ENCODE data around the gene IER5L.

The IER5L gene

GRCh38 chr9:129156163-129156562 is 21.9 kb downstream of the IER5L start:
- Histone ChIP-seq H3K27me3 (ENCODE audit: low read depth, low read length) (no peaks in the 10 kb centered on the region), H3K4me3 (ENCODE audit: low read depth in 1 of 2, low read length in 2 of 2) (no peak overlapping the region), H3K36me3 (ENCODE audit: control insufficient read depth in 1 of 2, insufficient read depth in 2 of 2, low read length in 2 of 2) (peaks cover 3 to 30% of the 10 kb centered on the region in 2 donors), H3K27ac (ENCODE audit: low read length) (no peak overlapping the region), H3K9me3 (ENCODE audit: control insufficient read depth in 1 of 2, low read length in 2 of 2) (no peaks in the 10 kb centered on the region), H3K4me1 (ENCODE audit: control insufficient read depth in 1 of 2, insufficient read depth in 2 of 2, low read length in 2 of 2) (no peaks in the 10 kb centered on the region)

- Histone ChIP-seq H3K27ac (ENCODE audit: low read length) (no peak overlapping the region), H3K27me3 (ENCODE audit: low read depth, low read length) (no peaks in the 10 kb centered on the region), H3K4me1 (ENCODE audit: control insufficient read depth in 1 of 2, insufficient read depth in 2 of 2, low read length in 2 of 2) (no peaks in the 10 kb centered on the region), H3K36me3 (ENCODE audit: control insufficient read depth in 1 of 2, insufficient read depth in 2 of 2, low read length in 2 of 2) (peaks cover 4 to 30% of the 10 kb centered on the region in 2 donors), H3K9me3 (ENCODE audit: control insufficient read depth in 1 of 2, low read length in 2 of 2) (no peaks in the 10 kb centered on the region), H3K4me3 (ENCODE audit: low read depth in 1 of 2, low read length in 2 of 2) (no peak overlapping the region)
Observed at GRCh38 chr9:129154866-129155477, 23.1 kb downstream of the IER5L start.

- H3K27ac ChIP-seq (ENCODE audit: low read length): no peak overlapping the region
- H3K4me1 ChIP-seq (ENCODE audit: control insufficient read depth in 1 of 2, insufficient read depth in 2 of 2, low read length in 2 of 2): peaks cover 8 to 11% of the 10 kb centered on the region in 2 donors
- H3K9me3 ChIP-seq (ENCODE audit: control insufficient read depth in 1 of 2, low read length in 2 of 2): no peaks in the 10 kb centered on the region
- no peaks in the 10 kb centered on the region for H3K27me3 ChIP-seq (ENCODE audit: low read depth, low read length)
- H3K4me3 ChIP-seq (ENCODE audit: low read depth in 1 of 2, low read length in 2 of 2): no peak overlapping the region
- H3K36me3 ChIP-seq (ENCODE audit: control insufficient read depth in 1 of 2, insufficient read depth in 2 of 2, low read length in 2 of 2): peaks cover 14 to 39% of the 10 kb centered on the region in 2 donors
Observed at GRCh38 chr9:129151469-129151868, 26.6 kb downstream of the IER5L start.

GRCh38 chr9:129150672-129151211 is 27.3 kb downstream of the IER5L start:
- Histone ChIP-seq H3K27me3 (ENCODE audit: low read depth, low read length) (no peaks in the 10 kb centered on the region), H3K36me3 (ENCODE audit: control insufficient read depth in 1 of 2, insufficient read depth in 2 of 2, low read length in 2 of 2) (peaks cover 14 to 35% of the 10 kb centered on the region in 2 donors), H3K4me1 (ENCODE audit: control insufficient read depth in 1 of 2, insufficient read depth in 2 of 2, low read length in 2 of 2) (peaks cover 9 to 18% of the 10 kb centered on the region in 2 donors), H3K9me3 (ENCODE audit: control insufficient read depth in 1 of 2, low read length in 2 of 2) (no peaks in the 10 kb centered on the region), H3K27ac (ENCODE audit: low read length) (no peak overlapping the region), H3K4me3 (ENCODE audit: low read depth in 1 of 2, low read length in 2 of 2) (no peak overlapping the region)

- Histone ChIP-seq H3K36me3 (ENCODE audit: control insufficient read depth in 1 of 2, insufficient read depth in 2 of 2, low read length in 2 of 2) (peaks cover 16 to 28% of the 10 kb centered on the region in 2 donors), H3K27me3 (ENCODE audit: low read depth, low read length) (no peaks in the 10 kb centered on the region), H3K4me1 (ENCODE audit: control insufficient read depth in 1 of 2, insufficient read depth in 2 of 2, low read length in 2 of 2) (peaks cover 15 to 24% of the 10 kb centered on the region in 2 donors), H3K4me3 (ENCODE audit: low read depth in 1 of 2, low read length in 2 of 2) (no peak overlapping the region), H3K27ac (ENCODE audit: low read length) (no peak overlapping the region), H3K9me3 (ENCODE audit: control insufficient read depth in 1 of 2, low read length in 2 of 2) (no peaks in the 10 kb centered on the region)
Observed at GRCh38 chr9:129150122-129150521, 27.9 kb downstream of the IER5L start.

- Histone ChIP-seq H3K9me3 (ENCODE audit: control insufficient read depth in 1 of 2, low read length in 2 of 2) (no peaks in the 10 kb centered on the region), H3K27ac (ENCODE audit: low read length) (no peak overlapping the region), H3K27me3 (ENCODE audit: low read depth, low read length) (no peaks in the 10 kb centered on the region), H3K4me1 (ENCODE audit: control insufficient read depth in 1 of 2, insufficient read depth in 2 of 2, low read length in 2 of 2) (peaks cover 15 to 26% of the 10 kb centered on the region in 2 donors), H3K4me3 (ENCODE audit: low read depth in 1 of 2, low read length in 2 of 2) (no peak overlapping the region), H3K36me3 (ENCODE audit: control insufficient read depth in 1 of 2, insufficient read depth in 2 of 2, low read length in 2 of 2) (peaks cover 16 to 22% of the 10 kb centered on the region in 2 donors)
Observed at GRCh38 chr9:129149442-129149841, 28.6 kb downstream of the IER5L start.

GRCh38 chr9:129148463-129149204 is 29.4 kb downstream of the IER5L start:
- H3K4me3 ChIP-seq (ENCODE audit: low read depth in 1 of 2, low read length in 2 of 2): no peak overlapping the region
- H3K36me3 ChIP-seq (ENCODE audit: control insufficient read depth in 1 of 2, insufficient read depth in 2 of 2, low read length in 2 of 2): peaks cover 16 to 23% of the 10 kb centered on the region in 2 donors
- H3K27me3 ChIP-seq (ENCODE audit: low read depth, low read length): no peaks in the 10 kb centered on the region
- H3K9me3 ChIP-seq (ENCODE audit: control insufficient read depth in 1 of 2, low read length in 2 of 2): no peaks in the 10 kb centered on the region
- no peak overlapping the region for H3K27ac ChIP-seq (ENCODE audit: low read length)
- H3K4me1 ChIP-seq (ENCODE audit: control insufficient read depth in 1 of 2, insufficient read depth in 2 of 2, low read length in 2 of 2): peaks cover 15 to 33% of the 10 kb centered on the region in 2 donors

GRCh38 chr9:129146441-129146941 is 31.6 kb downstream of the IER5L start:
- H3K36me3 ChIP-seq (ENCODE audit: control insufficient read depth in 1 of 2, insufficient read depth in 2 of 2, low read length in 2 of 2): peaks cover 12 to 16% of the 10 kb centered on the region in 2 donors
- H3K4me3 ChIP-seq (ENCODE audit: low read depth in 1 of 2, low read length in 2 of 2): no peak overlapping the region

GRCh38 chr9:129145841-129146292 is 32.2 kb downstream of the IER5L start:
- Histone ChIP-seq H3K4me1 (ENCODE audit: control insufficient read depth in 1 of 2, insufficient read depth in 2 of 2, low read length in 2 of 2) (peaks cover 39 to 60% of the 10 kb centered on the region in 2 donors), H3K4me3 (ENCODE audit: low read depth in 1 of 2, low read length in 2 of 2) (peak overlapping the region in 1 of 2 donors; percentile 26), H3K27ac (ENCODE audit: low read length) (peak overlapping the region; percentile 76), H3K9me3 (ENCODE audit: control insufficient read depth in 1 of 2, low read length in 2 of 2) (no peaks in the 10 kb centered on the region), H3K36me3 (ENCODE audit: control insufficient read depth in 1 of 2, insufficient read depth in 2 of 2, low read length in 2 of 2) (peaks cover 13 to 17% of the 10 kb centered on the region in 2 donors), H3K27me3 (ENCODE audit: low read depth, low read length) (no peaks in the 10 kb centered on the region)

More at GRCh38 chr9:129146441-129146941, 31.6 kb downstream of the IER5L start:
- Histone ChIP-seq H3K27ac (ENCODE audit: low read length) (peak overlapping the region; percentile 76), H3K4me1 (ENCODE audit: control insufficient read depth in 1 of 2, insufficient read depth in 2 of 2, low read length in 2 of 2) (peaks cover 33 to 54% of the 10 kb centered on the region in 2 donors), H3K27me3 (ENCODE audit: low read depth, low read length) (no peaks in the 10 kb centered on the region), H3K9me3 (ENCODE audit: control insufficient read depth in 1 of 2, low read length in 2 of 2) (no peaks in the 10 kb centered on the region)

- H3K36me3 ChIP-seq (ENCODE audit: control insufficient read depth in 1 of 2, insufficient read depth in 2 of 2, low read length in 2 of 2): peaks cover 13 to 20% of the 10 kb centered on the region in 2 donors
- H3K27ac ChIP-seq (ENCODE audit: low read length): peak overlapping the region; percentile 76
- H3K4me3 ChIP-seq (ENCODE audit: low read depth in 1 of 2, low read length in 2 of 2): peak overlapping the region in 1 of 2 donors; percentile 26
- no peaks in the 10 kb centered on the region for H3K9me3 ChIP-seq (ENCODE audit: control insufficient read depth in 1 of 2, low read length in 2 of 2)
- H3K4me1 ChIP-seq (ENCODE audit: control insufficient read depth in 1 of 2, insufficient read depth in 2 of 2, low read length in 2 of 2): peaks cover 41 to 62% of the 10 kb centered on the region in 2 donors
- no peaks in the 10 kb centered on the region for H3K27me3 ChIP-seq (ENCODE audit: low read depth, low read length)
Observed at GRCh38 chr9:129145316-129145715, 32.7 kb downstream of the IER5L start.

All from muscle layer of duodenum (tissue), 2 donors.